Skeletal muscle tissue (tissue), 4 donors: Measurements from ENCODE around the gene TPST1. TPM values are rescaled to one million over a fixed set of nuclear protein-coding genes. Genes with fewer than 3 reads are reported as not detected.
"Not testable (repeated sequence)": the region's sequence is repeated elsewhere in the genome, so short reads cannot be mapped to it uniquely, and the experiment has no call there.

Source experiments
- H3K27ac ChIP-seq: one replicate; pipeline ENCODE4 v1.7.0; 2013; ENCODE audit warnings: mild to moderate bottlenecking, low read depth, low read length, inconsistent platforms
- H3K27me3 ChIP-seq, 3 donors: one replicate each; pipeline ENCODE4 v1.7.0; 2013; ENCODE audit warnings: low read length in 3 of 3; ENCODE audit not compliant: control insufficient read depth in 3 of 3, insufficient read depth in 3 of 3
- H3K36me3 ChIP-seq, 3 donors: one replicate each; pipeline ENCODE4 v1.7.0; 2013; ENCODE audit warnings: low read length in 3 of 3; ENCODE audit not compliant: control insufficient read depth in 3 of 3, insufficient read depth in 3 of 3
- H3K4me1 ChIP-seq, 3 donors: one replicate each; pipeline ENCODE4 v1.7.0; 2013; ENCODE audit warnings: low read length in 3 of 3, mild to moderate bottlenecking in 3 of 3; ENCODE audit not compliant: control insufficient read depth in 3 of 3, insufficient read depth in 3 of 3
- H3K4me3 ChIP-seq, 3 donors: one replicate each; pipeline ENCODE4 v1.7.0; 2013; ENCODE audit warnings: low read length in 3 of 3
- H3K9ac ChIP-seq, 3 donors: one replicate each; pipeline ENCODE4 v1.7.0; 2013; ENCODE audit warnings: low read length in 3 of 3, mild to moderate bottlenecking in 3 of 3, moderate library complexity in 2 of 3, low read depth in 1 of 3
- H3K9me3 ChIP-seq, 3 donors: one replicate each; pipeline ENCODE4 v1.7.0; 2013; ENCODE audit warnings: low read length in 3 of 3; ENCODE audit not compliant: control insufficient read depth in 3 of 3
- total RNA-seq: library from RNA; depleted of rRNA; stranded (reverse); fragments of >200 nt; gene quantifications from one replicate; pipeline ENCODE4 v1.2.3, GENCODE V29; 2014
- donor health status: Osteomylitis.

Gene TPST1
- total RNA-seq, 1 donor from 2014 or later: 39.7 TPM

GRCh38 chr7:66380272-66380888 lies 175.2 kb downstream of the TPST1 start:
- H3K4me1 ChIP-seq: no peaks in the 10 kb centered on the region
- H3K36me3 ChIP-seq: peaks cover 15 to 20% (median 16%) of the 10 kb centered on the region in 3 donors
- no peaks in the 10 kb centered on the region for H3K27me3 ChIP-seq
- H3K27ac ChIP-seq: no peak overlapping the region
- no peak overlapping the region for H3K4me3 ChIP-seq
- no peaks in the 10 kb centered on the region for H3K9me3 ChIP-seq
- no peak overlapping the region for H3K9ac ChIP-seq

DNA sequence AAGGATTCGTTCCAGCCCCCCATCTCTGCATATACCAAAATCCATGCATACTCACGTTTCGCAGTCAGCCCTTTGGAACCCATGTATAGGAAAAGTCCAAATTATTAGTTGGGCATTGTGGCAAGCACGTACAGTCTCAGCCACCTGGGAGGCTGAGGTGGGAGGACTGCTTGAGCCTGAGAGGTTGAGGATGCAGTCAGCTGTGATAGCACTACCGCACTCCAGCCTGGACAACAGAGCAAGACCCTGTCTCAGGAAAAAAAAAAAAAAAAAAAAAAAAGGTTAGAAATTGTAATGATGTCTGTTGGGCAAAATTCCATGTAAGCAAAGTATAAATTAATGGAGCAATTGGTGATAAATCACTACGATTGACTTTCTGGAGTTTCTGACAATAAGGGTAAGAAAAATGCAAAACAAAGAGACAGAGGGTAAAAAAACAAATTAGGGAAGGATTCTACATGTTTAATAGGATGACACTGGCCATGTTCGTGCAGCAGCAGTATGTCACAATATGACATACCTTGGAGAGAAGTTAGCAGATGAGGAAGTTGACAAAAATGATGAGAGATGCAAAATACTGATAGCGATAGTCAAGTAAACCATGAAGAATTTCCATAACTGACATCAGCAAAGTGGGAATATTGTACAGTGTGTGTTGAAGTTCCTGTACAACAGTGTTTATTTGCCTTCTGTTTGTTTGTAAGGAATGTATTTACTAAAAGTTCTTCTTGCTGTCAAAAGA lies 177.2 kb downstream of the TPST1 start:
- H3K4me3 ChIP-seq: not testable (repeated sequence)

DNA sequence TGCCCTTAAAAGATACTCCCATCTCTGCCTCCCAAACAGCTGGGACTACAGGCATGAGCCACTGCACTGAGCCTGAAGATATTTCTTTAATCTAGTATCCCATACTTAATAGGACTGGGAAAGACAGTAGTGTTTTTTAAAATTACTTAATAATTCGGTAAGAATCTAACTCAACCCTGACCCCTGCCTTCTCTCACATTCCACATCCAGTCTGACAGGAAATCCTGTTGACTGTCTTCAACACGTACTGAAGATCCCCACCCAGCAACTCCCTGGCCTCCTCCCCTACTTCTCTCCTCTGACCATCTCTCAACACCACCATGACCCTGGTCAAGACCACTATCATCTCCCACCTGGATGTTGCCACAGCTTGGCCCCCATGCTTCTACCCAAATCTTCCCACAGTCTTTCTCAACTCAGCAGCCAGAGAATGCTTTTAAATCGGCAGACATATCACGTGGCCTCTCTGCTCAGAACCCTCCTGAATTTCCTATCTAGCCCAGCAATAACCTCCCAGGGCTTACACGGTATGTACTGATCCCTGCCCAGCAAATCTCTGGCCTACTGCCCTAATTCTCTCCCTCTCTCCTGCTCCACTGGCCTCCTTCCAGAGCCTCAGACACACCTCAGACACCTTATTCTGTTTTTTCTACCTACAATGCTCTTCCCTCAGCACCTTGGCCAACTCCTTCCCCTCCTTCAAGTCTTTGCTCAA lies 180.2 kb downstream of the TPST1 start:
- not testable (repeated sequence) for H3K36me3 ChIP-seq, H3K4me3 ChIP-seq, H3K27me3 ChIP-seq, H3K4me1 ChIP-seq, H3K27ac ChIP-seq, H3K9ac ChIP-seq, H3K9me3 ChIP-seq

More for the DNA sequence above, 177.2 kb downstream of the TPST1 start:
- H3K36me3 ChIP-seq: peaks cover 15 to 20% (median 16%) of the 10 kb centered on the region in 3 donors
- not testable (repeated sequence) for H3K27ac ChIP-seq, H3K9ac ChIP-seq, H3K4me1 ChIP-seq, H3K27me3 ChIP-seq, H3K9me3 ChIP-seq

DNA sequence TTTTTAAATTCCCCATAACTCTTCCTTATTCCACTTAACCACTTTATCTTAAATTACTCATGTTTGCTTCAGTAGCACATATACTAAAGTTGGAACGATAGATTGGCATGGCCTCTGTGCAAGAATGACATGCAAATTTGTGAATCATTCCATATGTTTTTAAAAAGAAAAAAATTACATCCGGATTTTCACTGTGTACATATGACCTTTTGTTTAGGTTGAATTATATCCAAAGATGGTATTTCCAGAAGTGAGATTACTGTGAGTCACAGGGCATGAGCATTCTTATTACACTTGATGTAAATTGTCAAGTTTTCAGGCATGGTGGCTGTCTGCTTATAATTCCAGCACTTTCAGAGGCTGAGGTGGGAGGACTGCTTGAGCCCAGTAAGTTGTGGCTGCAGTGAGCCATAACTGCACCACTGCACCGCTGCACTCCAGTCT lies 190.0 kb downstream of the TPST1 start:
- H3K27ac ChIP-seq, H3K9me3 ChIP-seq, H3K27me3 ChIP-seq, H3K36me3 ChIP-seq, H3K4me1 ChIP-seq, H3K4me3 ChIP-seq, H3K9ac ChIP-seq: not testable (repeated sequence)

DNA sequence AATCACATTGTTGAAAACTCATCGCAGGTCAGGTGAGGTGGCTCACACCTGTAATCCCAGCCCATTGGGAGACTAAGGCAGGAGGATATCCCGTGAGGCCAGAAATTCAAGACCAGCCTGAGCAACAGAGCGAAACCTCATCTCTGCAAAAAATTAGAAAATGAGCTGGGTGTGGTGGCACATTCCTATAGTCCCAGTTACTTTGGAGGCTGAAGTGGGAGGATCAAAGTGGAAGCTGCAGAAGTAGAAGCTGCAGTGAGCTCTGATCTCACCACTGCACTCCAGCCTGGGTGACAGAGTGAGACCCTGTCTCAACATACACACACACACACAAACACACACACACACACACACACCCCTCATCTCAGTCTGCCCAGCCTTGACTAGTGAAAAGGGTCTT lies 190.9 kb downstream of the TPST1 start:
- H3K36me3 ChIP-seq, H3K4me1 ChIP-seq, H3K27me3 ChIP-seq, H3K4me3 ChIP-seq, H3K9ac ChIP-seq, H3K9me3 ChIP-seq, H3K27ac ChIP-seq: not testable (repeated sequence)

GRCh38 chr7:66398841-66399240 lies 193.7 kb downstream of the TPST1 start:
- not testable (repeated sequence) for H3K27me3 ChIP-seq
- peaks cover 5 to 10% (median 5%) of the 10 kb centered on the region in 3 donors for H3K36me3 ChIP-seq

GRCh38 chr7:66399566-66399965 lies 194.4 kb downstream of the TPST1 start:
- Histone ChIP-seq H3K9ac (no peak overlapping the region), H3K9me3 (no peaks in the 10 kb centered on the region), H3K4me1 (no peaks in the 10 kb centered on the region), H3K36me3 (peaks cover 5 to 14% (median 5%) of the 10 kb centered on the region in 3 donors), H3K27ac (no peak overlapping the region), H3K4me3 (no peak overlapping the region), H3K27me3 (no peaks in the 10 kb centered on the region)

More at GRCh38 chr7:66398841-66399240, 193.7 kb downstream of the TPST1 start:
- not testable (repeated sequence) for H3K9me3 ChIP-seq, H3K4me1 ChIP-seq, H3K27ac ChIP-seq, H3K4me3 ChIP-seq, H3K9ac ChIP-seq

DNA sequence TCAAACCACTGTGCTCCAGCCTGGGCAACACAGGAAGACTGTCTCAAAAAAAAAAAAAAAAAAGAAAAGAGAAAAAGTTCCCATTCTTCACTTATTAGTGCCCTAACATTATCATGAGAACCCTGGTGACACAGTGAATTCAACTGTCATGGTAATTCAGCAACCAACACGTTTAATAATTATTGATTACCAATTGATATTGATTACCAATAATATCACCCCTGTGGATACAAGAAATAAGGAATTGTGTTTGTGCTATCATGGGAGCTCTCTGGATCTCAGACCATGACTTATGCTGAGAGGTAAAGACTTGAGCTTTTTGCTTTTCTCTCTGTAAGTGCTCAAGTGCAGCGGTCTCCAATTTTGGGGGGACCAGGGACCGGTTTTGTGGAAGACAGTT lies 195.3 kb downstream of the TPST1 start:
- H3K27me3 ChIP-seq: no peaks in the 10 kb centered on the region
- H3K4me1 ChIP-seq: no peaks in the 10 kb centered on the region
- H3K36me3 ChIP-seq: peaks cover 5 to 14% (median 5%) of the 10 kb centered on the region in 3 donors
- no peak overlapping the region for H3K27ac ChIP-seq
- no peaks in the 10 kb centered on the region for H3K9me3 ChIP-seq
- H3K4me3 ChIP-seq: no peak overlapping the region
- H3K9ac ChIP-seq: no peak overlapping the region

- H3K9ac ChIP-seq: not testable (repeated sequence)
These were observed 196.0 kb downstream of the TPST1 start for GRCh38 chr7:66401126-66401525.

DNA sequence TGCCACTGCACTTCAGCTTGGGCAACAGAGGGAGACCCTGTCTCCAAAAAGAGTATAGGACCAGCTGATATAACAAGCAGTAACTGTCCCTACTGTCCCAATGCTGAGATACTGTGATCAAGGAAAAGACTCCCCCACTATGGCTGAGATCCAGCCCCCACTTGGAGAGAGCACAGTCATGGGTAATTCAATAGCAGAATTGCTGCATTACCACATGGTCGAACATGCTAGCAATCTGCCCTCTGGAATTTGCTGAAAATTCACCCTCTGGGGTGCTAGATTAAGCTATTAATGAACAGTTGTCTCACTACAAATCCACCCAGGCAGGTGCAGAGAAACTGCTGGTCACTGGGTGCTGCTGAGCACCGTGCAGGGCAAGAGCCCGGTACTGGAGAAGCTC lies 196.8 kb downstream of the TPST1 start:
- H3K9me3 ChIP-seq, H3K4me1 ChIP-seq, H3K4me3 ChIP-seq, H3K27me3 ChIP-seq, H3K9ac ChIP-seq, H3K27ac ChIP-seq: not testable (repeated sequence)
- peaks cover 5 to 14% (median 9%) of the 10 kb centered on the region in 3 donors for H3K36me3 ChIP-seq

More at GRCh38 chr7:66401126-66401525, 196.0 kb downstream of the TPST1 start:
- not testable (repeated sequence) for H3K27me3 ChIP-seq, H3K27ac ChIP-seq, H3K4me1 ChIP-seq, H3K9me3 ChIP-seq, H3K4me3 ChIP-seq
- peaks cover 5 to 14% (median 5%) of the 10 kb centered on the region in 3 donors for H3K36me3 ChIP-seq
